ENCODE data around the gene EDN1.

GRCh38 chr6:12331951-12332749, 42.0 kb downstream of the EDN1 start:
- TF ChIP-seq CTCF (IDR thresholded peaks at IDR 0.05; ENCODE audit: insufficient read depth, low read length, poor library complexity, severe bottlenecking) (no peak), EZH2phosphoT487 (conservative IDR thresholded peaks at IDR 0.05; ENCODE audit: low read length) (no peak)

Data from SU-DHL-6 (cell line).